Non-pigmented ciliary epithelial cell (primary cell): ENCODE data around the gene SMARCA4.

Source experiments
- DNase-seq: peaks from one replicate; pipeline ENCODE4 v3.0.0-alpha.2; 2010; ENCODE audit warnings: low read depth

SMARCA4 gene

DNA sequence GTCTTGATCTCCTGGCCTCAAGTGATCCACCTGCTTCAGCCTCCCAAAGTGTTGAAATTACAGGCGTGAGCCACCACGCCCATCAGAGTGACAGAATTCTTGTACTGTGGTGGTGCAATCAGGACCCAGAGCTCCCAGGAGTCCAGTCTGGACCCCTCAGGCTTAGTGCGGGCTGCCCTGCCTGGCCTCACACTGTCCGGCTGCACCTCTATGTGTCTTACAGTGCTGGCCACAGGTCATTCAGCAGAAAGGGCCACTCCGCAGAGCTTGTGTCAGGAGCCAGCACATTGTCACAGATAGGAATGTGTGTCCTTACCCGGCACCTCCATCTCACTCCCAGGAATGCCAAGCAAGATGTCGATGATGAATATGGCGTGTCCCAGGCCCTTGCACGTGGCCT lies 49.2 kb downstream of the SMARCA4 start:
- DNase-seq: no peak

DNA sequence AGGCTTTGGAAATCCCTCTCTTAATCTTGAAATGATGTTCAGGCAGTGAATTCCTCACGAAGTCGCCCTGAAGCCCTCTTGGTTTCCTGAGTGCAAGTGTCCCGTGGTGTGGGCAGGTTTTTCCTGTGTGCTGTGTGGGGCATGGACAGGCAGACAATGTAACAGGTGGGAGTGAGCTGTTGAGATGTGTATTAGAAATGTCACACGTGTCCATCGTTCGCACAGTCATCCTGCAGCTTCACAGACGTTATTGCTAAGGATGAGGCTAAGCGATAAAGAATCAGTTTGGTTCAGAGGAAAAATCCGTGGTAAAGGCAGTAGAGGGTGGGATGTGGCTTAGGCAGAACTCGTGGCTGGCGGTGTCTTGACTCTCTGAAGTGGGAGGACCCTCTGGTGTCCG lies 51.7 kb downstream of the SMARCA4 start:
- no peak for DNase-seq

DNA sequence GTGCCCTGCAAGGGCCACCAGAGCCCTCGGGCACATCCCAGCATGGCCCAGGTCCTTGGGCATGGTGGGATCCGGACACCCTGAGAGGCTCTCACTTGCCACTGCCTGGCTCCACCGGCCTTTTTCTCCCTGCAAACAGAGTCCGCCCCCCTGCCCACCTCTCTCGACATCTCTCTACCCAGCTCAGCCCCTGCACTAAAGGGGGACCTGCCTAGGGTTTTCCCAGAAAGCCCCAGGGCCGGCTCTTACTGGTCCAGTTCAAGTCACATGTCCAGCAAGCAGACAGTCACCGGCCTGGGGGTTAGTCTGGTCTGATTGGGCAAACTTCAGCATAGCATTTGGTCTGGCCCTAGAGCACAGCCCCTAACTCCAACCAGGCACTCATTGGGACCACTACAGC lies 52.9 kb downstream of the SMARCA4 start:
- no peak for DNase-seq

GRCh38 chr19:11014403-11014911 lies 53.6 kb downstream of the SMARCA4 start:
- no peak for DNase-seq

GRCh38 chr19:11016631-11017030 lies 55.8 kb downstream of the SMARCA4 start:
- DNase-seq: no peak

GRCh38 chr19:11017275-11018035 lies 56.6 kb downstream of the SMARCA4 start:
- no peak for DNase-seq

GRCh38 chr19:11018179-11018578 lies 57.3 kb downstream of the SMARCA4 start:
- DNase-seq: no peak

GRCh38 chr19:11018763-11019162 lies 57.9 kb downstream of the SMARCA4 start:
- DNase-seq: no peak

DNA sequence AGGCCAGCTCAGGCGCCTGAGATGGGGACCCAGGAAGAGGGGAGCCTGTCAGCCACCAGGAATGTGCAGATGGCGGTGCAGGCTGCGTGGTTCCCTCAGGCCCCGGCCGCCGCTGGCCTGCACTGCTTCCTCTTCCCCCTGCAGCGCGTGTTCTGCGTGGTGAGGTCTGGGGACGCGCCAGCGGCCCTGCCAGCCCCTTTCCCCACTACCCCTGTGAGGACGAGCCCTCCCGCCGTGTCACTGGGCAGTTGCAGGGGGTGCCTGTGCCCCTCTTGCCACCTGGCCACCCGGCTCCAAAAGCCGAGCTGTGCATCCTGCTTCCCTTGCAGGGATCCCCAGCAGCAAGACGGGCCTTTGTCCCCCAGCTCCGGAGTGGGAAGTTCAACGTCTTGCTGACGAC lies 58.4 kb downstream of the SMARCA4 start:
- DNase-seq: no peak

- DNase-seq: no peak
Measured at GRCh38 chr19:11019824-11020223, 59.0 kb downstream of the SMARCA4 start.

DNA sequence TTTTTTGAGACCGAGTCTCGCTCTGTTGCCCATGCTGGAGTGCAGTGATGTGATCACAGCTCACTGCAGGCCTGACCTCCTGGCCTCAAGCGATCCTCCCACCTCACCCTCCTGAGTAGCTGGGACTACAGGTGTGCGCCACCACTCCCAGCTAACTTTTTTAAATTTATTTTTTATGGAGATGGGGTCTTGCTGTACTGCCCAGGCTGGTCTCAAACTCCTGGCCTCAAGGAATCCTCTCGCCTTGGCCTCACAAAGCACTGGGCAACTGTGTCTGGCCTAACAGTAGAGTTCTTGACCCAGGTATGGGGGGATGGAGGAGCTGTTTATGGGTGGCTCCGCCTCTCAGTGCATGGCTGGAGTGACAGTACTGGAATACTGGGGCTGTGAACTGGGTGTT lies 59.6 kb downstream of the SMARCA4 start:
- DNase-seq: no peak

DNA sequence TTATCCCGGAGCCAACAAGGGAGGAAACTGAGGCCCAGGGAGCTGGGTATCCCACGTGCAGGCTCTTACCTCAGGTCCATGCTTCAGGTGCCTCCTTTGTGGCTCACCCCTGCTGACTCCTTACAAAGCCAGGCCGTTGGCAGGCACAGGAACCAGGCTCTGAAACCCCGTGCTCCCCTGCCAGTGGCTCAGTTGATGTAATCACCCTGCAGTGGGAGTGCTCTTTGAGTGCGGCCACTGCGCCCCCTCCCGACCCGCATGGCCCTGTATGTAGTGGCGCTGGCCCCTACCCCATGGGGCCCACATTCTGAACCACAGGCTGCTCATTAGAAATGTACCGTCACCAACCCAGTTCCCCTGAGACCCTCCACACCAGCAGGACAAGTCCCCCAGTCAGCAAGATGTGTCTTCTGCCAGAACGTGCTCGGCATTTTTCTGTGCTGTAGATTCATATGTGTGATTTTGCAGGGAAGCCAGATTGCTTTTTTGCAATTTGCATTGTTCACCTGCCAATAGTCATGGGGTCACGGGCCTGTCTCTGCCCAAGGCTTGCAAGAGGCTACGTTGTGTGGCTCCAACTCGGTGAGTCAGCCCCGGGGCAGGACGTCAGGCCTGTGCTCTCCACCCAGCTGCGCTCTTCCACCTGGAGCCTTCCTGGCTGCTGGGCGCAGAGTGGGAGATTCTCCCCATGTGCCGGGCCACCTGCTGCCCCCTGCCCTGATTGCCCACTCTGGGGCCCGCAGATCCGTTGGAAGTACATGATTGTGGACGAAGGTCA lies 60.3 kb downstream of the SMARCA4 start:
- no peak for DNase-seq

DNA sequence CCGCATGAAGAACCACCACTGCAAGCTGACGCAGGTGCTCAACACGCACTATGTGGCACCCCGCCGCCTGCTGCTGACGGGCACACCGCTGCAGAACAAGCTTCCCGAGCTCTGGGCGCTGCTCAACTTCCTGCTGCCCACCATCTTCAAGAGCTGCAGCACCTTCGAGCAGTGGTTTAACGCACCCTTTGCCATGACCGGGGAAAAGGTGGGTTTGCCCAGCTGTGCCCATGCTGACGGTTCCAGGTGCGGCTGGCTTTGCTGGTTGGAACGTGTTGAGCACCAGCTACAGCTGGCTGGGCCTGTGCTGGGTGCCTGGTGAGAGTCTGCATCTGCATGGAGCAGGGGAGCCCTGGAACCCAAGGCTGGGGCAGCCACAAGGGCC lies 60.9 kb downstream of the SMARCA4 start:
- no peak for DNase-seq

GRCh38 chr19:11023016-11023415 lies 62.2 kb downstream of the SMARCA4 start:
- no peak for DNase-seq

- no peak for DNase-seq
Measured at GRCh38 chr19:11023710-11024109, 62.9 kb downstream of the SMARCA4 start.

DNA sequence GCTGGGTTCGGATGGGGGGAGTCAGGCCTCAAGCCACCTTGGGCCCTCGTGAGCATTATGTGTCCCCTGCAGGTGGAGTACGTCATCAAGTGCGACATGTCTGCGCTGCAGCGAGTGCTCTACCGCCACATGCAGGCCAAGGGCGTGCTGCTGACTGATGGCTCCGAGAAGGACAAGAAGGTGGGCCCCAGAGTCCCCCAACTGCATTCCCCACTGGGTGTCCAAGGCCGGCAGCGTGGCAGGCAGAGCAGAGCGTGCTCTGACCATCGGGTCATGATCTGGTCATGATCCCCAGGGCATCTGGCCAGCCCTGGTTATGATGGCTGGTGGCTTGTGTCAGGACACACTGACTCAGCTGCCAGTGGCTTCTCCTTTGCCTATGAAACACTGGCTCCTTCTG lies 63.4 kb downstream of the SMARCA4 start:
- no peak for DNase-seq

DNA sequence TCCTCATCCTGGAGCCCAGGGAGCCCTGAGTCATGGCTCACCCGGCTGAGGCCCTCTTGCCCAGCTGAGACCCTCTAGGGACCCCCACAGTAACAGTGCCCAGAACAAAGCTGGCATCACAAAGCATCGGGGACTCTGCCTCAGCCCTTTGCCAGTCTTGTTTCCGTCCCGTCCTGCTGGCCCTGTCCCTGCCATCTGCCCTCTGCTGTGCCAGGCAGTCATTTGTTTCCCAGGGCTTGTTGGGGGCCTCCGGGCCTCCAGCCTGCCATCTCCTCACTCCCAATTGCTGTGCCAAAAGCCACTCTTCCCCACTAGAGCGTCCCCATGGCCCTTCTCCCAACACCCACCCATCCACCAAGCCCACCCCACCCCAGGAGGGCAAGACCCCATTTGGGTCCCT lies 64.2 kb downstream of the SMARCA4 start:
- no peak for DNase-seq

DNA sequence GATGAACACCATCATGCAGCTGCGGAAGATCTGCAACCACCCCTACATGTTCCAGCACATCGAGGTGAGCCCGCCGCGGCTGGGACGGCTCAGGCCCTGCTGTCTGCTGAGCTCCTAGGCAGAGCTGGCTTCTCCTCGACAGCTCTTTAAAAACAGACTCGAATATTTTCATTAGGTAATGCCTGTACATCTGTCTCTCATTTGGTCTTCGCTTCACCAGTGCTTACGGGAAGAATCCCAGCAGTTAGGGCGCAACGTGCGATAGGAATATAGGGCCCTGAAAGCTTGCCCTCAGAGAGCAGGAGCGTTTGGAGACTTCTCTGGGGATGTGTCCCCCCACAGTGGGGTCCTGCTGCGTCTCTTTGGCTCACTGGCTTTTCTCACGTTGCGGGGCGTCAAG lies 64.6 kb downstream of the SMARCA4 start:
- no peak for DNase-seq

DNA sequence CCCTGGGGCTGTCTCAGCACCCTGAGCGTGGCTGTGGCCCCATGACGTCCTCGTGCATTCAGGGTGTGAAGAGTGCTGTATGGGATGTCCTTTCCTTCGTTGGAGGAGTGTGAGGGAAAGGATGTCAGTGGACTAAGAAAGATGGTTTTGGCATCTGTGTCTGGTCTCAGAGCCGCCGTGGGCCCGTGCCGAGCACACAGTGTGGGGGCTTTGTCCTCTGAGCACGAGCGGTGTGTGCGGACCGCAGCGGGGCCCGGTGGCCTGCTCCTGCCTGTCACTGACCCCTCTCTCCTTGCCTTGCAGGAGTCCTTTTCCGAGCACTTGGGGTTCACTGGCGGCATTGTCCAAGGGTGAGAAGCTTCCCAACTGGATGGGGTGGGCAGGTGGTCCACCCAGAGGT lies 65.2 kb downstream of the SMARCA4 start:
- DNase-seq: no peak

DNA sequence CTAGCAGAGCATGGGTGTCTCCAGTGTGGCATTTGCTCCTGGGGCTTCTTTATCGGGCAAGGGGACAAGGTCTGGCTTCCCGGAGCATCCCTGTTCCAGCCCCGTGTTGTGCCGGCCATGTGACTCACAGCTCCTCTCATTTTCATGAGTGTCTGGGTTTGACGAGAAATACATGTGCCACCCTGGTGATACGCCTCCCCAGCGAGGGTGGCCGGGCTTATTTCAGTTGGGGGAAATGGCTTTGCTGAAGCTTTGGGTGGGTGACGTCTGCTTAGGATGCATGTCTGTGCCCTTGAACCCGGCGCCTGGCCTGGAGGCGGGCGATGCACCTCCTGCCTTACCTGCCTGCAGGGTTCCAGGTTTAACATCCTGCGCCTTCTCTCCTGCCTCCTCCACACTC lies 66.6 kb downstream of the SMARCA4 start:
- no peak for DNase-seq

DNA sequence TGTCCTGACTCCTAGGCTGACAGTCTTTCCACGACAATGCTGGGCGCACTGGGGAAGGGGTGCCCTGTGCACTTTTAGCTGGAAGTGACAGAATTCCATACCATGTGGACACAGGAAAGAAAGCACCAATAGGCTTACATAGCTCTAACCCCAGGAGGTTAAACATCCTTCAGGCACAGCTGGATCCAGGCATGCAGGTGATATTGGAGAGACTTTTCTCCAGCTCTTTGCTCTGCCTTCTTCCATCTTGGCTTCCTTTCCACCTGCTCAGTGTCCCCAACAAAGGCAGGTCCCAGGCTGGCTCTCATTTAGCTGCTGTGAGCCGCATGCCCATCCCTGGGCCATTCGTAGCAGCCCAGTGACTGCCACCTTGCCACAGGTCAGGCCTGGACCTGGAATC lies 67.3 kb downstream of the SMARCA4 start:
- DNase-seq: no peak

- no peak for DNase-seq
Measured at GRCh38 chr19:11031421-11032070, 70.7 kb downstream of the SMARCA4 start.

- DNase-seq: no peak
Measured at GRCh38 chr19:11033251-11033650, 72.4 kb downstream of the SMARCA4 start.
